ELF-1 (cell line): ENCODE measurements around the gene DGKD.

Experiments
- DNase-seq: peaks from one replicate; pipeline ENCODE4 v3.0.0-alpha.2; 2016; ENCODE audit warnings: low read depth, low spot score

DGKD gene

GRCh38 chr2:233443511-233444183, 89.4 kb downstream of the DGKD start:
- peak; percentile 50 for DNase-seq

GRCh38 chr2:233444501-233444900, 90.2 kb downstream of the DGKD start:
- no peak for DNase-seq

GRCh38 chr2:233445152-233445830, 91.0 kb downstream of the DGKD start:
- no peak for DNase-seq

- no peak for DNase-seq
Measured at GRCh38 chr2:233446121-233446520, 91.8 kb downstream of the DGKD start.

GRCh38 chr2:233446606-233447305, 92.5 kb downstream of the DGKD start:
- DNase-seq: no peak

- no peak for DNase-seq
Measured at GRCh38 chr2:233447506-233448219, 93.4 kb downstream of the DGKD start.

GRCh38 chr2:233448220-233448559, 93.9 kb downstream of the DGKD start:
- DNase-seq: peak; percentile 34

- peak; percentile 18 for DNase-seq
Measured at GRCh38 chr2:233448575-233448974, 94.3 kb downstream of the DGKD start.

GRCh38 chr2:233449081-233449901, 95.0 kb downstream of the DGKD start:
- peak; percentile 87 for DNase-seq

GRCh38 chr2:233449921-233450863, 95.9 kb downstream of the DGKD start:
- no peak for DNase-seq

GRCh38 chr2:233450864-233451575, 96.7 kb downstream of the DGKD start:
- DNase-seq: no peak

GRCh38 chr2:233451950-233452349, 97.7 kb downstream of the DGKD start:
- no peak for DNase-seq

- DNase-seq: no peak
Measured at GRCh38 chr2:233453111-233453915, 99.0 kb downstream of the DGKD start.

GRCh38 chr2:233453916-233454315, 99.6 kb downstream of the DGKD start:
- no peak for DNase-seq

GRCh38 chr2:233455006-233455405, 100.7 kb downstream of the DGKD start:
- no peak for DNase-seq

GRCh38 chr2:233455491-233455890, 101.2 kb downstream of the DGKD start:
- DNase-seq: no peak

GRCh38 chr2:233456111-233456510, 101.8 kb downstream of the DGKD start:
- no peak for DNase-seq

- peak; percentile 65 for DNase-seq
Measured at GRCh38 chr2:233456934-233457333, 102.6 kb downstream of the DGKD start.

GRCh38 chr2:233457356-233457755, 103.1 kb downstream of the DGKD start:
- DNase-seq: no peak
